Measurements from ENCODE around the gene SYNGR2. TPM values are rescaled to one million over a fixed set of nuclear protein-coding genes. Genes with fewer than 3 reads are reported as not detected.

Gene SYNGR2
- total RNA-seq, 1 experiment from 2014 or later = 169 TPM

GRCh38 chr17:78148286-78149016 is 19.9 kb upstream of the SYNGR2 start:
- H3K9me3 Mint-ChIP-seq (ENCODE audit: unreplicated experiment) = no peaks in the 10 kb centered on the region
- ChIA-PET CTCF (interaction anchor here (0.6 to 0.8 kb wide), 2 partner anchors 21 to 101 kb away, joined by 3 to 4 read pairs; no protein-coding TSS in a partner anchor), POLR2A (interaction anchor here (0.6 kb wide), 1 partner anchor 45 kb away, joined by 3 read pairs; no protein-coding TSS in a partner anchor)
- no peaks in the 10 kb centered on the region for H3K36me3 Mint-ChIP-seq (ENCODE audit: insufficient read depth, unreplicated experiment)
- H3K4me1 ChIP-seq = peaks cover 61% of the 10 kb centered on the region
- H3K27ac Mint-ChIP-seq (ENCODE audit: unreplicated experiment) = peak overlapping the region; percentile 51
- intact Hi-C loops (cut with micrococcal nuclease; ENCODE audit: unreplicated experiment) = no loop called here
- H3K4me3 Mint-ChIP-seq (ENCODE audit: unreplicated experiment) = no peak overlapping the region
- no TSS peak for BruUV-seq (replicated peaks)
- H3K9me3 ChIP-seq = no peaks in the 10 kb centered on the region
- no peaks in the 10 kb centered on the region for H3K27me3 Mint-ChIP-seq (ENCODE audit: insufficient read depth, unreplicated experiment)
- DNase-seq = peak in 1 of 2 experiments; percentile 35
- H3K36me3 ChIP-seq (ENCODE audit: control insufficient read depth, insufficient read depth, low read length) = no peaks in the 10 kb centered on the region
- H3K4me1 Mint-ChIP-seq (ENCODE audit: low read depth, unreplicated experiment) = peaks cover 18% of the 10 kb centered on the region
- TF ChIP-seq, protein P1, sequence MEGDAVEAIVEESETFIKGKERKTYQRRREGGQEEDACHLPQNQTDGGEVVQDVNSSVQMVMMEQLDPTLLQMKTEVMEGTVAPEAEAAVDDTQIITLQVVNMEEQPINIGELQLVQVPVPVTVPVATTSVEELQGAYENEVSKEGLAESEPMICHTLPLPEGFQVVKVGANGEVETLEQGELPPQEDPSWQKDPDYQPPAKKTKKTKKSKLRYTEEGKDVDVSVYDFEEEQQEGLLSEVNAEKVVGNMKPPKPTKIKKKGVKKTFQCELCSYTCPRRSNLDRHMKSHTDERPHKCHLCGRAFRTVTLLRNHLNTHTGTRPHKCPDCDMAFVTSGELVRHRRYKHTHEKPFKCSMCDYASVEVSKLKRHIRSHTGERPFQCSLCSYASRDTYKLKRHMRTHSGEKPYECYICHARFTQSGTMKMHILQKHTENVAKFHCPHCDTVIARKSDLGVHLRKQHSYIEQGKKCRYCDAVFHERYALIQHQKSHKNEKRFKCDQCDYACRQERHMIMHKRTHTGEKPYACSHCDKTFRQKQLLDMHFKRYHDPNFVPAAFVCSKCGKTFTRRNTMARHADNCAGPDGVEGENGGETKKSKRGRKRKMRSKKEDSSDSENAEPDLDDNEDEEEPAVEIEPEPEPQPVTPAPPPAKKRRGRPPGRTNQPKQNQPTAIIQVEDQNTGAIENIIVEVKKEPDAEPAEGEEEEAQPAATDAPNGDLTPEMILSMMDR (IDR thresholded peaks at IDR 0.05; ENCODE audit: insufficient read depth in 1 of 2, low read depth in 1 of 2, low read length in 1 of 2, severe bottlenecking in 1 of 2, unreplicated experiment in 1 of 2) = no peak
- no peaks in the 10 kb centered on the region for H3K27me3 ChIP-seq (replicated peaks; ENCODE audit: control insufficient read depth, insufficient read depth, low read length)
- H3K4me3 ChIP-seq (ENCODE audit: low read depth, low read length) = no peak overlapping the region

DNA sequence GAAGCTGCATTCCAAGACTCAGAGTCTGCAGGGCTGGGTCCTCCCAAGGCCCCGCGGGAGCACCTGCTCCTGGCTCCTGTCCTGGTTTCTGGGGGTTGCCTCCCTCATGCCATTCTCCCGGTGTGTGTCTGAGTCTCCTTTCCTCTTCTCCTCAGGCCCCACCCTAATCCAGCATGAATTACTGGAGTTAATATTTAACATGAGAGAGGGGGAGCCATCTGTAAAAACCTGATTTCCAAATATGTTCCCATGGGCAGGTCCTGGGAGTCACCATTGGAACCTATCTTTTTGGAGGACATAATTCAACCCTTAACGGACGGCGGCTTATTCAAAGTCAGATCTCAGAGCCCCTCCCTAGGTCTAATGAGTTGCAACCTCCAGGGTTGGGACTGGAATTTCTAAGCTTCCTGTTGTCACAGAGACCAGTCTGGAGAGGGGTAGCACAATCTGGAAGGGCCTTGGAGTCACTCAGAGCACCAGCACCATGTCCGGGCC is 16.8 kb upstream of the SYNGR2 start:
- no peaks in the 10 kb centered on the region for H3K27me3 Mint-ChIP-seq (ENCODE audit: insufficient read depth, unreplicated experiment)
- CTCF ChIA-PET = interaction anchor here (1.6 kb wide), 1 partner anchor 25 kb away, joined by 8 read pairs; no protein-coding TSS in a partner anchor
- Histone ChIP-seq H3K9me3 (no peaks in the 10 kb centered on the region), H3K4me1 (peaks cover 38% of the 10 kb centered on the region), H3K27me3 (replicated peaks; ENCODE audit: control insufficient read depth, insufficient read depth, low read length) (no peaks in the 10 kb centered on the region), H3K36me3 (ENCODE audit: control insufficient read depth, insufficient read depth, low read length) (no peaks in the 10 kb centered on the region), H3K4me3 (ENCODE audit: low read depth, low read length) (no peak overlapping the region)
- TF ChIP-seq, protein P1 (IDR thresholded peaks at IDR 0.05; ENCODE audit: insufficient read depth in 1 of 2, low read depth in 1 of 2, low read length in 1 of 2, severe bottlenecking in 1 of 2, unreplicated experiment in 1 of 2) = no peak
- H3K4me1 Mint-ChIP-seq (ENCODE audit: low read depth, unreplicated experiment) = peaks cover 18% of the 10 kb centered on the region
- H3K27ac Mint-ChIP-seq (ENCODE audit: unreplicated experiment) = peak overlapping the region; percentile 91
- peak; percentile 82 to 90 for DNase-seq
- intact Hi-C loops (cut with micrococcal nuclease; ENCODE audit: unreplicated experiment) = loop anchor here (1.0 to 2.0 kb wide), 2 partner anchors 11 to 23 kb away; partner anchors contain the start of gene TMC6
- POLR2A ChIA-PET = interaction anchor here (0.6 to 1.0 kb wide), 2 partner anchors 10 to 35 kb away, joined by 4 to 11 read pairs; partner anchors contain the start of gene TK1
- H3K36me3 Mint-ChIP-seq (ENCODE audit: insufficient read depth, unreplicated experiment) = peaks cover 7% of the 10 kb centered on the region
- BruUV-seq (replicated peaks) = no TSS peak
- H3K4me3 Mint-ChIP-seq (ENCODE audit: unreplicated experiment) = peak overlapping the region; percentile 48
- no peaks in the 10 kb centered on the region for H3K9me3 Mint-ChIP-seq (ENCODE audit: unreplicated experiment)

GRCh38 chr17:78154903-78155811 is 13.2 kb upstream of the SYNGR2 start:
- H3K27me3 Mint-ChIP-seq (ENCODE audit: insufficient read depth, unreplicated experiment) = no peaks in the 10 kb centered on the region
- TF ChIP-seq, protein P1 (IDR thresholded peaks at IDR 0.05; ENCODE audit: insufficient read depth in 1 of 2, low read depth in 1 of 2, low read length in 1 of 2, severe bottlenecking in 1 of 2, unreplicated experiment in 1 of 2) = no peak
- no peak overlapping the region for H3K27ac Mint-ChIP-seq (ENCODE audit: unreplicated experiment)
- H3K4me1 Mint-ChIP-seq (ENCODE audit: low read depth, unreplicated experiment) = peaks cover 11% of the 10 kb centered on the region
- peaks cover 7% of the 10 kb centered on the region for H3K36me3 Mint-ChIP-seq (ENCODE audit: insufficient read depth, unreplicated experiment)
- H3K9me3 Mint-ChIP-seq (ENCODE audit: unreplicated experiment) = no peaks in the 10 kb centered on the region
- Histone ChIP-seq H3K4me1 (peaks cover 25% of the 10 kb centered on the region), H3K27me3 (replicated peaks; ENCODE audit: control insufficient read depth, insufficient read depth, low read length) (no peaks in the 10 kb centered on the region), H3K4me3 (ENCODE audit: low read depth, low read length) (no peak overlapping the region), H3K36me3 (ENCODE audit: control insufficient read depth, insufficient read depth, low read length) (no peaks in the 10 kb centered on the region), H3K9me3 (no peaks in the 10 kb centered on the region)
- BruUV-seq (replicated peaks) = no TSS peak
- no peak overlapping the region for H3K4me3 Mint-ChIP-seq (ENCODE audit: unreplicated experiment)
- ChIA-PET POLR2A (no interaction called here), CTCF (interaction anchor here (0.7 kb wide), 1 partner anchor 31 kb away, joined by 5 read pairs; the partner anchor contains the start of gene TK1)
- DNase-seq = no peak
- intact Hi-C loops (cut with micrococcal nuclease; ENCODE audit: unreplicated experiment) = no loop called here
